ES-I3 (cell line): Measurements from ENCODE around the gene CASK.
"Not testable (repeated sequence)": the region's sequence is repeated elsewhere in the genome, so short reads cannot be mapped to it uniquely, and the experiment has no call there.

Experiments
- H3K36me3 ChIP-seq: 2 replicates; pipeline ENCODE4 v1.6.1; 2013; ENCODE audit warnings: mild to moderate bottlenecking, low read length, control low read depth, moderate library complexity; ENCODE audit not compliant: insufficient read depth
- H3K4me1 ChIP-seq: 2 replicates; pipeline ENCODE4 v1.6.1; 2013; ENCODE audit warnings: mild to moderate bottlenecking, control low read depth, low read length; ENCODE audit not compliant: insufficient read depth
- H3K9ac ChIP-seq: 2 replicates; pipeline ENCODE4 v1.6.1; 2013; ENCODE audit warnings: low read depth, mild to moderate bottlenecking, low read length, moderate library complexity
- H3K9me3 ChIP-seq: 2 replicates; pipeline ENCODE4 v1.6.1; 2013; ENCODE audit warnings: mild to moderate bottlenecking, low read length, moderate library complexity; ENCODE audit not compliant: control insufficient read depth, insufficient read depth

CASK gene

GRCh38 chrX:41666251-41666650, 257.1 kb downstream of the CASK start:
- H3K4me1 ChIP-seq, result no peaks in the 10 kb centered on the region
- H3K9me3 ChIP-seq, result no peaks in the 10 kb centered on the region
- no peak overlapping the region for H3K9ac ChIP-seq
- H3K36me3 ChIP-seq, result no peaks in the 10 kb centered on the region

GRCh38 chrX:41665686-41666085, 257.7 kb downstream of the CASK start:
- Histone ChIP-seq H3K4me1 (no peaks in the 10 kb centered on the region), H3K36me3 (no peaks in the 10 kb centered on the region), H3K9me3 (no peaks in the 10 kb centered on the region), H3K9ac (no peak overlapping the region)

- H3K36me3 ChIP-seq, result no peaks in the 10 kb centered on the region
- H3K9ac ChIP-seq, result no peak overlapping the region
- no peaks in the 10 kb centered on the region for H3K9me3 ChIP-seq
- no peaks in the 10 kb centered on the region for H3K4me1 ChIP-seq
Observed at GRCh38 chrX:41664908-41665307, 258.4 kb downstream of the CASK start.

GRCh38 chrX:41664375-41664901, 258.9 kb downstream of the CASK start:
- Histone ChIP-seq H3K4me1 (no peaks in the 10 kb centered on the region), H3K9me3 (no peaks in the 10 kb centered on the region), H3K36me3 (no peaks in the 10 kb centered on the region), H3K9ac (no peak overlapping the region)

GRCh38 chrX:41661366-41662095, 261.8 kb downstream of the CASK start:
- Histone ChIP-seq H3K9me3 (no peaks in the 10 kb centered on the region), H3K36me3 (peaks cover 3% of the 10 kb centered on the region; the same call in 1 of the 2 replicates), H3K4me1 (no peaks in the 10 kb centered on the region), H3K9ac (no peak overlapping the region)

GRCh38 chrX:41655631-41656030, 267.7 kb downstream of the CASK start:
- no peak overlapping the region for H3K9ac ChIP-seq
- no peaks in the 10 kb centered on the region for H3K9me3 ChIP-seq
- no peaks in the 10 kb centered on the region for H3K4me1 ChIP-seq
- H3K36me3 ChIP-seq, result peaks cover 6% of the 10 kb centered on the region

- Histone ChIP-seq H3K36me3 (peaks cover 6% of the 10 kb centered on the region), H3K9me3 (no peaks in the 10 kb centered on the region), H3K9ac (no peak overlapping the region), H3K4me1 (no peaks in the 10 kb centered on the region)
Observed at GRCh38 chrX:41655101-41655500, 268.3 kb downstream of the CASK start.

- no peak overlapping the region for H3K9ac ChIP-seq
- peaks cover 4% of the 10 kb centered on the region; the same call in 1 of the 2 replicates for H3K36me3 ChIP-seq
- no peaks in the 10 kb centered on the region for H3K9me3 ChIP-seq
- no peaks in the 10 kb centered on the region for H3K4me1 ChIP-seq
Observed at GRCh38 chrX:41653125-41653524, 270.2 kb downstream of the CASK start.

GRCh38 chrX:41646201-41646600, 277.2 kb downstream of the CASK start:
- H3K4me1 ChIP-seq, H3K9ac ChIP-seq, H3K9me3 ChIP-seq: not testable (repeated sequence)

GRCh38 chrX:41634284-41634683, 289.1 kb downstream of the CASK start:
- Histone ChIP-seq H3K9ac (no peak overlapping the region), H3K4me1 (no peaks in the 10 kb centered on the region), H3K9me3 (no peaks in the 10 kb centered on the region), H3K36me3 (no peaks in the 10 kb centered on the region)

More at GRCh38 chrX:41646201-41646600, 277.2 kb downstream of the CASK start:
- H3K36me3 ChIP-seq, result not testable (repeated sequence)

GRCh38 chrX:41630091-41630490, 293.3 kb downstream of the CASK start:
- Histone ChIP-seq H3K9me3 (no peaks in the 10 kb centered on the region), H3K36me3 (no peaks in the 10 kb centered on the region), H3K9ac (no peak overlapping the region), H3K4me1 (no peaks in the 10 kb centered on the region)

- no peaks in the 10 kb centered on the region for H3K9me3 ChIP-seq
- H3K36me3 ChIP-seq, result no peaks in the 10 kb centered on the region
- no peak overlapping the region for H3K9ac ChIP-seq
- no peaks in the 10 kb centered on the region for H3K4me1 ChIP-seq
Observed at GRCh38 chrX:41629539-41629938, 293.8 kb downstream of the CASK start.

- no peaks in the 10 kb centered on the region for H3K36me3 ChIP-seq
- H3K9me3 ChIP-seq, result no peaks in the 10 kb centered on the region
- H3K4me1 ChIP-seq, result peaks cover 8% of the 10 kb centered on the region
- H3K9ac ChIP-seq, result no peak overlapping the region
Observed at GRCh38 chrX:41621222-41621723, 302.1 kb downstream of the CASK start.

- no peak overlapping the region for H3K9ac ChIP-seq
- no peaks in the 10 kb centered on the region for H3K36me3 ChIP-seq
- peaks cover 8% of the 10 kb centered on the region for H3K4me1 ChIP-seq
- no peaks in the 10 kb centered on the region for H3K9me3 ChIP-seq
Observed at GRCh38 chrX:41619221-41619620, 304.1 kb downstream of the CASK start.

- Histone ChIP-seq H3K36me3 (no peaks in the 10 kb centered on the region), H3K4me1 (peaks cover 8% of the 10 kb centered on the region), H3K9me3 (no peaks in the 10 kb centered on the region), H3K9ac (no peak overlapping the region)
Observed at GRCh38 chrX:41616935-41617334, 306.4 kb downstream of the CASK start.
